Testis (tissue), 2 donors: Measurements from ENCODE around the gene CST2.

Source experiments
- CTCF ChIP-seq, 3 experiments: fragments of 450-650 bp in 2 of 3; fragments of 200-600 bp in 1 of 3; sonication (generic) in 1 of 3; IDR thresholded peaks; one replicate each; pipeline ENCODE4 v1.5.1; 2016 to 2019; ENCODE audit warnings: antibody characterized with exemption in 3 of 3, mild to moderate bottlenecking in 2 of 3, moderate library complexity in 1 of 3
- POLR2A ChIP-seq: fragments of 450-650 bp; IDR thresholded peaks from one replicate; pipeline ENCODE4 v1.6.1; 2017; ENCODE audit warnings: antibody characterized with exemption, mild to moderate bottlenecking, moderate library complexity

GRCh38 chr20:23823621-23824324 is 2.8 kb downstream of the CST2 start:
- TF ChIP-seq CTCF (IDR thresholded peaks at IDR 0.05) (no peak), POLR2A (no peak)
